ENCODE measurements around the gene ABCA12. TPM values are rescaled to one million over a fixed set of nuclear protein-coding genes. Genes with fewer than 3 reads are reported as not detected.

Gene ABCA12
- total and polyA plus RNA-seq, 2 donors (not counting 1 experiment from before 2014, with no cell fraction given), result under 0.01 to 0.01 TPM

DNA sequence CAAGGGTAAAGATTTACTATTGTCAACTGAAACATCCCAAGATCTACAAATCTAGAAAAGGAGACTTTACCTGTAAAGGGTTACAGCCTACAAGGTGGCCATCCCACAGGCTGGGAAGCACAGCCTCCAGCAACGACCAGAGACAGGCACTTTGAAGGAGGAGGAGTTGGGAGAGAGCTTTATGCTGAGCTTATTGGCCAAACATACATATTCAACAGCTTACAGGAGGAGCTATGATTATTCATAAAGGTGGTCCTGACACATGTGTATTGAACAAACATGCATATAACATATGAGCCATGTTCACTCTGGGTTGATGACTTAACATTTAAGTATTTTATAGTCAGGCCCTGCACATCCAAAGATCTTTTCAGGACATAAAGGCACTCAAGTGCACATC is 11.1 kb upstream of the ABCA12 start:
- H3K27ac ChIP-seq (ENCODE audit: insufficient read depth, low read length), result no peak overlapping the region
- no peaks in the 10 kb centered on the region for H3K36me3 ChIP-seq (ENCODE audit: control insufficient read depth, insufficient read depth, low read length)
- H3K79me2 ChIP-seq (ENCODE audit: control insufficient read depth, insufficient read depth, low read length), result no peaks in the 10 kb centered on the region
- H3K27me3 ChIP-seq (ENCODE audit: control insufficient read depth, insufficient read depth, low read length), result no peaks in the 10 kb centered on the region
- H3K9me3 ChIP-seq (ENCODE audit: control insufficient read depth, insufficient read depth, low read depth, low read length), result no peaks in the 10 kb centered on the region
- no peak for DNase-seq (ENCODE audit: low read depth in 2 of 2)
- no peak overlapping the region for H3K9ac ChIP-seq (ENCODE audit: insufficient read depth, low read length)
- no peak overlapping the region for H2AFZ ChIP-seq (ENCODE audit: low read length)
- no peaks in the 10 kb centered on the region for H3K4me1 ChIP-seq (ENCODE audit: control insufficient read depth, extremely low read depth, insufficient read depth, low read length)
- H4K20me1 ChIP-seq (ENCODE audit: control insufficient read depth, extremely low read depth, insufficient read depth, low read length), result no peaks in the 10 kb centered on the region
- TF ChIP-seq, protein P1, sequence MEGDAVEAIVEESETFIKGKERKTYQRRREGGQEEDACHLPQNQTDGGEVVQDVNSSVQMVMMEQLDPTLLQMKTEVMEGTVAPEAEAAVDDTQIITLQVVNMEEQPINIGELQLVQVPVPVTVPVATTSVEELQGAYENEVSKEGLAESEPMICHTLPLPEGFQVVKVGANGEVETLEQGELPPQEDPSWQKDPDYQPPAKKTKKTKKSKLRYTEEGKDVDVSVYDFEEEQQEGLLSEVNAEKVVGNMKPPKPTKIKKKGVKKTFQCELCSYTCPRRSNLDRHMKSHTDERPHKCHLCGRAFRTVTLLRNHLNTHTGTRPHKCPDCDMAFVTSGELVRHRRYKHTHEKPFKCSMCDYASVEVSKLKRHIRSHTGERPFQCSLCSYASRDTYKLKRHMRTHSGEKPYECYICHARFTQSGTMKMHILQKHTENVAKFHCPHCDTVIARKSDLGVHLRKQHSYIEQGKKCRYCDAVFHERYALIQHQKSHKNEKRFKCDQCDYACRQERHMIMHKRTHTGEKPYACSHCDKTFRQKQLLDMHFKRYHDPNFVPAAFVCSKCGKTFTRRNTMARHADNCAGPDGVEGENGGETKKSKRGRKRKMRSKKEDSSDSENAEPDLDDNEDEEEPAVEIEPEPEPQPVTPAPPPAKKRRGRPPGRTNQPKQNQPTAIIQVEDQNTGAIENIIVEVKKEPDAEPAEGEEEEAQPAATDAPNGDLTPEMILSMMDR (conservative IDR thresholded peaks at IDR 0.05 in 1 of 2, IDR thresholded peaks at IDR 0.05 in 1 of 2; ENCODE audit: low read depth in 1 of 2, low read length in 2 of 2), result no peak
- no peak for TF ChIP-seq EZH2 (IDR thresholded peaks at IDR 0.05; ENCODE audit: low read length, missing control alignments)
- H3K4me3 ChIP-seq (replicated peaks in 1 of 4; ENCODE audit: control extremely low read depth in 1 of 4, insufficient read depth in 1 of 4, low read depth in 3 of 4, low read length in 4 of 4), result no peak overlapping the region
- no peak overlapping the region for H3K4me2 ChIP-seq (ENCODE audit: extremely low read depth, insufficient read depth, low read length)

- DNase-seq (ENCODE audit: low read depth in 2 of 2), result no peak
- Histone ChIP-seq H4K20me1 (ENCODE audit: control insufficient read depth, extremely low read depth, insufficient read depth, low read length) (no peaks in the 10 kb centered on the region), H3K4me2 (ENCODE audit: extremely low read depth, insufficient read depth, low read length) (no peak overlapping the region), H3K79me2 (ENCODE audit: control insufficient read depth, insufficient read depth, low read length) (no peaks in the 10 kb centered on the region), H3K36me3 (ENCODE audit: control insufficient read depth, insufficient read depth, low read length) (no peaks in the 10 kb centered on the region), H3K9ac (ENCODE audit: insufficient read depth, low read length) (no peak overlapping the region), H3K4me1 (ENCODE audit: control insufficient read depth, extremely low read depth, insufficient read depth, low read length) (no peaks in the 10 kb centered on the region), H3K27ac (ENCODE audit: insufficient read depth, low read length) (no peak overlapping the region), H3K9me3 (ENCODE audit: control insufficient read depth, insufficient read depth, low read depth, low read length) (no peaks in the 10 kb centered on the region), H3K4me3 (replicated peaks in 1 of 4; ENCODE audit: control extremely low read depth in 1 of 4, insufficient read depth in 1 of 4, low read depth in 3 of 4, low read length in 4 of 4) (no peak overlapping the region), H3K27me3 (ENCODE audit: control insufficient read depth, insufficient read depth, low read length) (no peaks in the 10 kb centered on the region), H2AFZ (ENCODE audit: low read length) (no peak overlapping the region)
- no peak for TF ChIP-seq EZH2 (IDR thresholded peaks at IDR 0.05; ENCODE audit: low read length, missing control alignments)
- TF ChIP-seq, protein P1 (conservative IDR thresholded peaks at IDR 0.05 in 1 of 2, IDR thresholded peaks at IDR 0.05 in 1 of 2; ENCODE audit: low read depth in 1 of 2, low read length in 2 of 2), result no peak
These were observed 10.6 kb upstream of the ABCA12 start for GRCh38 chr2:215149060-215149459.

DNA sequence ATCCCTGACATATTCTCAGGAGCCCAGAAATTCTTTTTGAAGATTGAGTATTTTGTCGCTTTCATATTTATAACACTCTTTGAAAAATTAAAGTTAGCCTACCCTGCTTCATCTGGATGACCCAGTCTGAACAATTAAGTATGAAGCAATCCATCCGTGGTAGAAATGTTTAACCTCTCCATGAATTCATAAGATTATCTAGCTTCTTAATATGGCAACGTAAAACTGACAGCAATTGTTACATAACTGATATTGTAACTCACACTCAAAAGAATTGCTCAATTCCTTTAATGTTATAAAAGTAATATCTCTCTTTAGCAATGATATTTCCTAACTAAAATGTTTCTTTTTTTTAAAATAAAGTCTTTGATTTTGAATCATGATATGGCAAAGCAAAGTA is 7.2 kb upstream of the ABCA12 start:
- Histone ChIP-seq H4K20me1 (ENCODE audit: control insufficient read depth, extremely low read depth, insufficient read depth, low read length) (no peaks in the 10 kb centered on the region), H3K9me3 (ENCODE audit: control insufficient read depth, insufficient read depth, low read depth, low read length) (no peaks in the 10 kb centered on the region), H2AFZ (ENCODE audit: low read length) (no peak overlapping the region), H3K79me2 (ENCODE audit: control insufficient read depth, insufficient read depth, low read length) (no peaks in the 10 kb centered on the region), H3K4me1 (ENCODE audit: control insufficient read depth, extremely low read depth, insufficient read depth, low read length) (no peaks in the 10 kb centered on the region), H3K4me3 (replicated peaks in 1 of 4; ENCODE audit: control extremely low read depth in 1 of 4, insufficient read depth in 1 of 4, low read depth in 3 of 4, low read length in 4 of 4) (no peak overlapping the region), H3K9ac (ENCODE audit: insufficient read depth, low read length) (no peak overlapping the region), H3K36me3 (ENCODE audit: control insufficient read depth, insufficient read depth, low read length) (no peaks in the 10 kb centered on the region), H3K27me3 (ENCODE audit: control insufficient read depth, insufficient read depth, low read length) (no peaks in the 10 kb centered on the region), H3K27ac (ENCODE audit: insufficient read depth, low read length) (no peak overlapping the region), H3K4me2 (ENCODE audit: extremely low read depth, insufficient read depth, low read length) (no peak overlapping the region)
- DNase-seq (ENCODE audit: low read depth in 2 of 2), result no peak
- no peak for TF ChIP-seq EZH2 (IDR thresholded peaks at IDR 0.05; ENCODE audit: low read length, missing control alignments)
- TF ChIP-seq, protein P1 (conservative IDR thresholded peaks at IDR 0.05 in 1 of 2, IDR thresholded peaks at IDR 0.05 in 1 of 2; ENCODE audit: low read depth in 1 of 2, low read length in 2 of 2), result no peak
